Stimulated activated CD8-positive, alpha-beta memory T cell treated with anti-CD3 and anti-CD28 coated beads, Interleukin-4, amount 100 ng/mL, for 1 hour (primary cell): ENCODE results near the gene MRPS2.
"Not testable (repeated sequence)": the region's sequence is repeated elsewhere in the genome, so short reads cannot be mapped to it uniquely, and the experiment has no call there.

Source experiments
- DNase-seq, 2 donors: peaks; one replicate each; pipeline ENCODE4 v3.0.0-alpha.2; 2020; ENCODE audit warnings: low read depth in 2 of 2, low spot score in 1 of 2

The MRPS2 gene

DNA sequence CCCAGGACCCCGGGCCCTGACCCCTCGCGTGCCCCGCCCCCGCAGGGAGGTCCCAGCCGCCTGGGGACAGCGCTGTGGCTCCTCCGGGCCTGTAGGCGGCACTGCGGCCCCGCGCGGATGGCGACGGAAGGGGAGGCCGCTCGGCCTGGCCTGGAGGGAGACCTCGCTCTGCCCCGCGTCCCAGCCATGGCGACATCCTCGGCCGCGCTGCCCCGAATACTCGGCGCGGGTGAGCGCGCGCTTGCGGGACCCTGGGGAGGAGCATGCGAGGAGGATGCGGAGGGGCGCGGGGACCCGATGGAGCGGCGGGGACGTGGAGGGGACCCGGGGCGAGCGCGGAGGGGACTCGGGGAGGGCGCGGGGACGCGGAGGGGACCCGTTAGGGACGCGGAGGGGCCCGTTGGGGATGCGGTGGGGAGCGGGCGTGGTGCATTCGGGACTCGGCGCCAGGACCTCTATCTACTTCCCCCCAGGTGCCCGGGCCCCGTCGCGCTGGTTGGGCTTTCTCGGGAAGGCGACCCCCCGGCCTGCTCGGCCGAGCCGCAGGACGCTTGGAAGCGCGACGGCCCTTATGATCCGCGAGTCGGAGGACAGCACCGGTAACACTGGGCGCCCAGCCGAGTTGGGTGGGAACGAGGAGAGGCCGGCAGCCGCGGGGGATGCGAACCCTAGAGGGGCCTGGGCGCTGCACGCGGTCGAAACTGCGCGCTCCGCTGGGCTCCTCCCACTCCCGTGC is at the start of gene MRPS2:
Gene MRPS2, plus strand, starts transcription at position 158 of the 736 bp plus-strand sequence. Its CDS starts 29 bp downstream, at position 187.
- DNase-seq, result peak; percentile 51 to 75

DNA sequence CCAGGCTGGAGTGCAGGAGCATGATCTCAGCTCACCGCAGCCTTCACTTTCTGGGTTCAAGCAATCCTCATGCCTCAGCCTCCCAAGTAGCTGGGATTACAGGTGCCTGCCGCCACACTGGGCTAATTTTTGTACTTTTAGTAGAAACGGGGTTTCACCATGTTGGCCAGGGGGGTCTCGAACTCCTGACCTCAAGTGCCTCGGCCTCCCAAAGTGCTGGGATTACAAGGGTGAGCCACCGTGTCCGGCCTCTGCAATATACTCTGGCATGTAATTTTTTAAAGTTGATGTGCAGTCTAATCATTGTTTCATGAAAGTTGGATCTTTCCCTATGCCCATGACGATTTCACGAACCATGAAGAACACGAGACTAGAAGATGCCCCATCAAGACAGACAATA is 49.5 kb upstream of the MRPS2 start:
- no peak for DNase-seq

DNA sequence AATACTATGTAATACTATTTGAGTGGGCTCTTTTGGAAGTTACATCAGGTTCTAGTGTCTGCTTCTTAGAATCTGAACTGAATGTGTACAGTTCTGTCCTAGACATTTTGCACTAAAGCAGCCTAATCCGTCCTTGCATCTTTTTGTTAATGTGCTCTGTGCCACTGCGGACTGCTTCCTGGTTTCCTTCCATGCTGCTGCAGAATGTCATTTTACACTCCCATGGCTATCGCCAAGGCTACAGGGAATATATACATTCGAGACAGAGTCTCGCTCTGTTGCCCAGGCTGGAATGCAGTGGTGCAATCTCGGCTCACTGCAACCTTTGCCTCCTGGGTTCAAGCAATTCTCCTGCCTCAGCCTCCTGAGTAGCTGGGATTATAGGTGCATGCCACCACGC is 48.6 kb upstream of the MRPS2 start:
- not testable (repeated sequence) for DNase-seq

DNA sequence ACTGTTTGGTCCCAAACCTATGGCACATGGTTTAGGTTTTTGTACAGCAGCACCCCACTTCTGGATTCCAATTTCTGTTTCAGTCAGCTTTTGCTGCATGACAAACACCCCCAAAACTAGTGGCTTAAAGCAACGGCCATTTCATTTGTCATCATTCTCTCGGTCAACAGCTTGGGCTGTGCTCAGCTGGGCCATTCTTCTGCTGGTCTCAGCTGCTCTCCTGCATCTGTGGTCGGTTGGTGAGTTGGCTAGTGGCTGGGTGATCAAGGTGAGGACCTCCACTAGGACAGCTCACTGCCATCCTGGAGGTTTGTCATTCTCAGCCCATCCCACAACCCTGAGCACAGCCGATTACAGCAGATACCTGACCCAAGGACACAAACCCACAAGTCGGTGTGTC is 45.7 kb upstream of the MRPS2 start:
- DNase-seq, result no peak

DNA sequence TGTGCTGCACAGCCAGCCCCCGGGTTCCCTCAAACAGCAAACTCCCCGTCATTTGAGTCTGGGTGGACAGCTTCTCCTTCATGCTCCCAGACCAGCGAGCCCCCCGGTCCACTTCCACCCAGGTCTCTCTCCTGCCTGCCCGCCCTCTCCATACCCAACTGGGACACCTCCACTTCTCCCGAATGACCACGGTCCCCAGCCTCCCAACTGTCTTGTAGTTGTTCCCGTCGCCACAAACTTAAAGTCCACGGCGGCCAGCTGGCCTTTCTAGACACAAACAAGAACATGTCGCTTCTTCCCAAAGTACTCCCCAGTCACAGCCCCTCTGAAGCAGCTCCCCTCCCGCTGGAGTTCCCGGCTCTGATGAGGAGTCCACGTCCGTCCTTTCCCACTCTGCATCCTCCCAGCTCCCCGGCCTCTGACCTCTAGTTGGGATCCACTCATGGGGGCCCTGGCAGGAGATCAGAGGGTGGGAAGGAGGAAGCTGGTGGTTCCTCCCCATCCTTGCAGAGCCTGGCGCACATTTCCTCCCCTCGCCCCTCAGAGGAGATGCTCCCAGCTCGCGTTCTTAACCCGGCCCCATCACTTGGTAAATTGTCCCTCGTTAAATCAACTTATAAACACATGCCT is 45.0 kb upstream of the MRPS2 start:
- DNase-seq, result no peak

DNA sequence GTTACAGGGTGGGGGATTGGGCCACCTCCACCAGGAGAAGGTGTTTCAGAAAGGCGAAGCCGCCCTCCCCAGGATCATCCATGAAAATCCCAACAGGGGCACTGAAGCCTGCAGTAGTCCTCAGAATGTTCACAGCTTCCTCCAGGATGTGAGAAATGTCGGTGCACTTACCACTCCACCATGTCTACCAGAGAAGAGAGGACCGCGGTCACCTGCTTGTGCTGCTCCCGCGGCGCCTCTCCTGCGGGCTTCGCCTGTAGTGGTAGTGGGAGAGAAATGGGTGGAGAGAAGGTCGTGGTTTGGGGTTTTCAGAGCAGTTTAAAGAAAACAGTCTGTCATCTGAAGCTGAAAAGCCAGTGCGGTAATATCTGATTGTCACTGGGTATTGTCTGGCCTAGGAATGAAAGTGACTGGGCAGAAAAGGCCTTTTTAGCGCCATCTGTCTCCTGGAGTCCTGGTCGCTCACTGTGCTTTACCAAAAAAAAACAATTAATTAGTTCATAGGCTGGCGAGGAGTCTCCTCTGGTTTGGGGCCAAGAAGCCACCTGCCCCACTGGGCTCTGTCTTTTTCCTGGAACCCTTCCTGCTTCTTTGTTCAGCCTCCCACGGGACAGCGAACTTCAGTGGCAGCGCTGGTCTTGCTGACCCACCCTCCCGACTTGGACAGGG is 43.9 kb upstream of the MRPS2 start:
- no peak for DNase-seq

DNA sequence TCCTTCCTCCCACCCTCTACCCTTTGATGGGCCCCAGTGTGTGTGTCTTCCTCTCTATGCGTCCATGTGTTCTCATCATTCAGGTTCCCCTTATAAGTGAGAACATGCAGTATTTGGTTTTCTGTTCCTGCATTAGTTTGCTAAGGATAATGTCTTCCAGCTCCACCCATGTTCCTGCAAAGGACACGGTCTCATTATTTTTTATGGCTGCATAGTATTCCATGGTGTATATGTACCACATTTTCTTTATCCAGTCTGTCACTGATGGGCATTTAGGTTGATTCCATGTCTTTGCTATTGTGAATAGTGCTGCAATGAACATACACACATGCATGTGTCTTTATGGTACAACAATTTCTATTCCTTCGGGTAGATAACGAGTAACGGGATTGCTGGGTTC is 42.0 kb upstream of the MRPS2 start:
- not testable (repeated sequence) for DNase-seq

DNA sequence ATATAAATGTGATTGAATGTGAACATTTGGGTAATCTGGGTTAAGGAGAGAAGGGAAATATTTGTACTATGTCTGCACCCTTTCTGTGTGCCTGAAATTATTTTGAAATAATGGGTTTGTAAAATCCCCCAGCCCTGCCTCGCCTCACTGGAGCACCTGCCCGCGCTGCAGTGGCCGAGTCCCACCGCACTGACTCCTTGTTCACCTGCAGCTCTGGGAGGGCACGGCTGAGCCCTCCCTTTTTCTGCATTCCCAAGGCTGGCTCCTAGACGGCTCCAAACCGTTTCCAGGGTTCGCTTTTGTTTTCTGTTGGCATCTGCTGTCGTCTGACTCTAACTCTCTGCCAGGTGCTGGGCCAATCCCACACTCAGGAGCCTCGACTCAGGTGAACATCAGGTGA is 38.5 kb upstream of the MRPS2 start:
- no peak for DNase-seq

DNA sequence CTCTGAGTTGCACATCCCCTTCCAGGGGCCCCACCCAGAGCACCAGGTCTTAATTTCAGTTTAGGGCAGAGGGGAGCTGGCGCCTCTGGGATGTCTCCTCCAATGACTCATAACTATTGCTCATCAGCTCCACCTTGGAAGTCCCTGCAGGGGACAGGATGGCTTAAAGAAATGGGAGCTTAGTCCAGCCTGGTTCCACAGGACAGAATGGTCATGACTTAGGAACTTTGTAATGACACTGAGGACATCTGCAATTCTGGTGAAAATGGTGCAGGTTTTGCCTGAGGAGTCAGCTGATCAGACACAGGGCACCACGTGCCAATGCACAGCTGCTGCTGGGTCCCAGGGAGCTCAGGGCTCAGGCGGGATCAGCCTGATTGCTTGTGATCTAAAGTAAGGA is 37.3 kb upstream of the MRPS2 start:
- no peak for DNase-seq

DNA sequence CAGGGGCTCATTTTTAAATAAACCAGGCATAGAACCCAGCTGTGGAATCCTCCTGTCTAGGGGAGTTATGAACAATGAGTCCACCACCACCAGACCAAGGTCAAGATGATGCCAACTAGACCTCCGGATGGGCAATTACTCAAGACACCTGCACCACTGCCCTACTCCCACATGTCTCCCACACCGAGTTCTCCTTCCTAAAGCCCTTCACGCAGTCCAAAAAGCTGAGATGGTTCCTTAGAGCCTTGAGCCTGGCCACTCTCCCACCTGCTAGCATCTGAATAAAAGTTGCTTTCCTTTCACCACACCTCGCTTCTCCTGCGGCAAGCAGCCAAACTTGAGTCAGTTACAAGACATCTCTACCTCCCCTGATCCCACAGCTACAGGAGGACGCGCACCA is 36.3 kb upstream of the MRPS2 start:
- DNase-seq, result no peak

DNA sequence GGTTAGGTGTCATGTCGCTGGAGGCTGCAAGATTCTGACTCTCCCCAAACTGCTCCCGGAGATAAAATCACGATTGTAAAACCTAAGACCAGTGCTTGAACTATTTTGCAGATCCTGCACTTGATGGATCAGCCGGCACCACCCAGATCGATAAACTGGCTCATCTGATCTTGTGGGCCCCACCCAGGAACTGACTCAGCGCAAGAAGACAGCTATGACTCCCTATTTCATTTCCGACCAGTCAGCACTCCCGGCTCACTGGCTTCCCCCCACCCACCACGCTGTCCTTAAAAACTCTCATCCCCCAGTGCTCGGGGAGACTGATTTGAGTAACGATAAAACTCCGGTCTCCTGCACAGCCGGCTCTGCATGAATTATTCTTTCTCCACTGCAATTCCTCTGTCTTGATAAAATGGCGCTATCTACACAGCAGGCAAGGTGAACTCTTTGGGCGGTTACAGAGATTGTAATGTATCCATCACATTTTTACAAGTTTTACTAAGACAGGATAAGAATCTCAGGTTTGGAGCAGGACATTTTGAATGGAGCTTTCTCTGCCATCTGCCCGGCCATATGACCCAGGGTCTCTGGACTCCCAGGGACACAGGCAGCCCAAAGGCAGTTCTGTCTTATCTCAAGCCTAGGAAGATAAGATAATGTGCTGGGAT is 31.5 kb upstream of the MRPS2 start:
- DNase-seq, result no peak

DNA sequence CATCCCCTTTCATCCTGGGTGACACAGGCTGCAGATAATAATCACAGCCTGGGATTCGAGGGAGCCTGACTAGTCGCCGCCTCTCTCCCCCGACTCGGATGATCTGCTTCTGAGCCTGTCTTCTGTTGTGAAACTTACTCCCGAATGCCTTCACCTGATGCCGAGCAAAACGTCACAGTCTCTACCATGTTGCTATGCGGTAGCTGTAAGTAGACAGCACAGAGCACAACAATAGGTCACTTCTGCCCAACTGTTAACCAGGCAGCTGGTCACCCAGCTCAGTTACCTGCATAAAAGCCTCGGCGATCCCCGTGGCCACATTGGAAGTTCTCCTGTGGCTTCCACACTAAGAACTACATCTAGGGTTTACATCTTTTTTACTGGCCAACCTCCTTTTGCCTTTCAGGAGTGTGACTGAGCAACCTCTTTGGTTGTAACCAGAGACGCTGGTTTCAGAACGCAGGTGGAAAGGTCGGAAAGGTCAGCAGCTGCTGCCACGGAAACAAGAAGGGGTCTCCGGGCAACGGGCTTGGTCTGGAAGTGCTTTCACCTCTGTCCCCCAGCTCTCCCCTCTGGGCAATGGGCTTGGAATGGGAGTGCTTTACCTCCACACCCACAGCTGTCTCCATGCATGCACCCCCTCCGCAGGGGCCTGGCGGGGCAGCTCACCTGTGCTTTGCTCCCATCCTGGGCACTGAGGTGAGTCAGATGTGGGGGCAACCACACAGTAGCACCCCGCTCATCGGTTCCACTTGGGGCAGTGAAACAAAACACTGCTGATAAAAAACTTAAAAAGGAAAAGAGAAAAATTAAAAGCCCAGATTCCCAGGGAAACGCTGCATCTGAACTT is 28.5 kb upstream of the MRPS2 start:
- DNase-seq, result no peak

DNA sequence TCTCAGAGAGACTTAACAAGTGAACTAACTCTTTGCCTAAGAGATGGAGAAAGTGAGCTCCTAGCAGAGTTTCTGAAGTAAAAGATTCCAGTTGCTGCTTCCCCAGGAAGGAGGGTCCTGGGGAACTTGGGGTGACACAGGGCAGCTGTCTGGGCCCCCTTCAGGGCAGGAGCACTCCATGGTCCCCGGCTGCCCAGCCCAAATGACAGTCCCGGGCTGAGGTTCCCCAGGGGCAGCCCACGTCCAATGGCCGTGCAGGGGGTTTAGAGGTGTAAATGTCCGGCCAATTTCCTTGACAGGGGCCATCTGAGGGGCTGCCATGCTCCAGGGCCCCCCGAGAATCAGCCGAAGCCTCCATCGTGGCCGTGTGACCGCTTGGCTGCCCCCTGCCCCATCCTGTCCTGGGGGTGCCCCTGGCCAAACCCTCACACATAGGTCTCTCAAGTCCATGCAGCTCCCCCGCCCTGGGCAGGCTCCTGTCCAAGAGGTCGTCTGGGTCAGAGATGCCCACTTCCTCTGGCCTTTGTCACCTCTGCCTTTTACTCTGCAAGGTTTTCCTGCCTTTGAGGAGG is 26.4 kb upstream of the MRPS2 start:
- DNase-seq, result no peak

DNA sequence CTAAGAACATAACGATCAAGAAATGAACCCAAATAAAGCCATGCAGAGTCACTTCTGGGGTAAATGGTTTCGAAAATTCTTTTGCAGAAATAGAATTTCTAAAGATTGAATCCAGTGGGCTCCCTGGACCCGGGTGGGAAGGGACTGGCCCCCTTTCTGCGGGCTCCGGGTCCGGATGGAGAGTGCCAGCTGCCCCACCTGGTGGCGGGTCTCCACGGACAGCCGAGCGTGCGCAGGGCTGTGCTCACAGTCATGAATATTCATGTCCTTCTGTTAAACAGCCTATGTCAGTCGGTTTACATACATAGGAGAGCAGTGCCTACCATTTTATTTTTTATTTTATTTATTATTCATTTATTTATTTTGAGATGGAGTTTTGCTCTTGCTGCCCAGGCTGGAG is 25.6 kb upstream of the MRPS2 start:
- no peak for DNase-seq

DNA sequence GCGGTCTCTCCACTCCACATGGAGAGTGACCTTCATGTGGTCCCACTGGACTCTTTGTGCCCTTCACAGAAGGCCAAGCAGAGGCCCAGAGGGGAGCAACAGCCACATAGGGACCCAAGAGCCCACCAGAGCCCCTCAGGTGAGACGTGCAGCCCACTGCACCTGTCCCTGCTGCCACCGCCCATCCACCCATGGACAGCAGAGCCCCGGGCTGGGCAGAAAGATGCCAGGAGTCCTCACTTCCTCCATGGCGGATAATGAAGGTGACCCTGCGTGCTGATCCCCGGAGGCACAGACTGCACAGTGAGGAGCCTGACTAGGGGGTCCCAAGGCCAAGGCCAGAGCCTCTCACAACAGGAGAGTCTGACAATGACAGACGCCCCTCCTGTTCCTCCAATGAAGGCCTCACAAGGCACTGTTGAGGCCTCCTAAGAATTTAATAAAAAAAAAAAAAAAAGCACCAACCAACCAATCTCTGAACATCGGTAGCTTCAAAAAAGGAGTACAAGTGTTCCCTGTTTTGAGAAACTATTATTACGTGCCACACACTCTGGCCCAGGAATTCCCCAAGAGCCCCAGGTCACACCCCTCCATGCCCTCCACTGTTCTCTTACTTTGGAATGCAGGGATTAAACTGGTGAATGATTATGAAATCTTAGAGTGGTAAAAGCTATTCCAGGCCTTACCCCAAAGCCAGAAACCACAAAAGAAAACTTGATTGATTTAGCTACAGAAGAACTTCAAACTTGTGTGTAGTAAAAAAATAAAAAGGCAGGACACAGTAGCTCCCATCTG is 23.7 kb upstream of the MRPS2 start:
- DNase-seq, result no peak

DNA sequence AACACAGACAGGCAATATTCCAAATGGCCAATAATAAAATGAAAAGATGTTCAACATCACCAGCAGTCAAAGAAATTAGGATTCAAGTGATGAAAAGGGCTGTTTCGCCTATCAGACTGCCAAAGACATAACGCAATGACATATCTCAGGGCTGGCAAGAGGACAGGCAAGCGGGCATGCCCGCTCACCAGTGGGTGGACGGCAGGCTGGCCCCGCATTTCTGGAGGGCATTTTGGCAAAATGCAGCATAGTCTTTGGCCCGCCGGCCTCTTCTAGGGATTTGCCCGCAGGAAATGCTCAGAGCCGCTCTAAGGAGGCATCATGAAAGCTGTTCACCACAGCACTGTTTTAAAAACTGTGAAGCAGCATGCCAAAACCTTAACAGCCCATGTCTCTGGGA is 22.3 kb upstream of the MRPS2 start:
- no peak for DNase-seq

DNA sequence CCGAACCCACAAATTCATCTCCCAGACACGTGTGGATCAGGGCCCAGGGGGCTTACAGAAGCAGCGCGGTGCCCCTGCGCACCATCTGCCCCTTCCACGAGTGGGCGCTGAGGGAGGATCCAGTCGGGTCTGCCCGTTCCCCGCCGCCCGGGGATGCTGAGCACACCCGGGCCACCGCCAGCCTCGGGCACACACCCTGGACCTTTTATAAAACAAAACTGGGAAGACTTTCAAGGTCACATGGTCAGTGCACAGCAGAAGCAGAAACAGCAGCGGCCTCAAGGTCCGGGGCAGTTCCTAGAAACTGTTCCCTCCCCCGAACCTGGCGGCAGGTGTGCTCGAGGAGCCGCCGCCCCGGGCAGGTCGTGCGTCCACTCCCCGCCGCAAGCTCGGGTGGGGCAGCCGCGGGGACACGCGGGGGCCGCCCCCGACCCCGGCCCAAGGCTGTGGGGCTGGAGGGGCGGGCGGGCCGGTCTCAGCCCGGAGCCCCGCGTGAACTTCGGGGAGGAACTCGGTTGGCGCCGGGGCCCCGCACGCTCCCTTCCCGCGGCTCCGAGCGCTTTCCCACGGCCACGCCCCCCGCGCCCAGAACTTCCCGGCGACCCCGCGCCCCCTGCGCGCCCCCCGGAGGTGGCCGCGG is 21.5 kb upstream of the MRPS2 start:
- no peak for DNase-seq

DNA sequence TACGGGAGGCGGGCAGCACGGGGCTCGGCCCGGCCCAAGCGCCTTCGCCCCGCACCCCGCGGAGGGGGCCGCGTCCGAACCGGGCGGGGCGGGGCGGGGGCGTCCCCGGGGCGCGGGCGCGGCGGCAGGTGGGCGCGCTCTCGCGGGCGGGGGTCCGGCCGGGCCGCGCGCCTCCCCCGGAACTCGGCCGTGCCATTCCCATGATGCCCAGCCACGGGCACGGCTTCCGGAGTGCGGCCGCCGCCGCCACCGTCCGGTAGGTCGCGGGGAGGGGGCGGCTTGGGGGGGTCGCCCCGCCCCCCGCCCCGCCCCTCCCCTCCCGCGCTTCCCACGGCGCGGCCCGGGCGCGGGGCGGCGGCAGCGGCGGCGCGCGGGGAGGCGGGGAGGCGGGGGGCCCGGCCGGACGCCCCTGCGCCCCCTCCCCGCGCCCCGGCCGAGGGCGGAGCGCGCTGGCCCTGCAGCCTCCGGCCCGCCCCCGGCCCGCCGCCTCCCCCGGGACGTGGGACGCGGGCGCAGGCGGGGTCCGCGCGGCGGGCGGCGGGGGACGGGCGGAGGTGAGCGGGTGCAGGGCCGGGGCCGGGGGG is 20.9 kb upstream of the MRPS2 start, which contains the start of gene PPP1R26:
Gene PPP1R26, plus strand, starts transcription at position 314 of the 584 bp plus-strand sequence. CDS start 4,729 bp downstream, outside the sequence.
- no peak for DNase-seq
